GM18861 (cell line): ENCODE results near the gene REXO4.
"Not testable (repeated sequence)": the region's sequence is repeated elsewhere in the genome, so short reads cannot be mapped to it uniquely, and the experiment has no call there.

ENCODE experiments used
- ATAC-seq: cut with Tn5 transposase; IDR thresholded peaks from one replicate; pipeline ENCODE4 v1.9.1; 2021; ENCODE audit not compliant: unreplicated experiment

REXO4 gene

GRCh38 chr9:133451865-133452264 lies 34.1 kb upstream of the REXO4 start:
- not testable (repeated sequence) for ATAC-seq

- ATAC-seq: no peak
These were observed 31.9 kb upstream of the REXO4 start for GRCh38 chr9:133449760-133450159.

GRCh38 chr9:133448487-133448972 lies 30.7 kb upstream of the REXO4 start:
- ATAC-seq: no peak

- no peak for ATAC-seq
These were observed 27.6 kb upstream of the REXO4 start for GRCh38 chr9:133445293-133445969.

- ATAC-seq: no peak
These were observed 26.2 kb upstream of the REXO4 start for GRCh38 chr9:133443982-133444381.

GRCh38 chr9:133443248-133443647 lies 25.4 kb upstream of the REXO4 start:
- no peak for ATAC-seq

- ATAC-seq: no peak
These were observed 23.8 kb upstream of the REXO4 start for GRCh38 chr9:133441571-133441970.

- no peak for ATAC-seq
These were observed 23.1 kb upstream of the REXO4 start for GRCh38 chr9:133440874-133441273.

- ATAC-seq: no peak
These were observed 21.5 kb upstream of the REXO4 start for GRCh38 chr9:133439337-133439736.

- no peak for ATAC-seq
These were observed 20.1 kb upstream of the REXO4 start for GRCh38 chr9:133437753-133438531.

- ATAC-seq: no peak
These were observed 18.9 kb upstream of the REXO4 start for GRCh38 chr9:133436681-133437080.

GRCh38 chr9:133433351-133433843 lies 15.6 kb upstream of the REXO4 start:
- ATAC-seq: no peak

- no peak for ATAC-seq
These were observed 12.4 kb upstream of the REXO4 start for GRCh38 chr9:133430244-133430643.

GRCh38 chr9:133429641-133430161 lies 11.9 kb upstream of the REXO4 start:
- ATAC-seq: no peak

- ATAC-seq: no peak
These were observed 11.4 kb upstream of the REXO4 start for GRCh38 chr9:133429214-133429613.

- ATAC-seq: no peak
These were observed 10.8 kb upstream of the REXO4 start for GRCh38 chr9:133428617-133429101.

GRCh38 chr9:133427658-133428348 lies 10.0 kb upstream of the REXO4 start:
- ATAC-seq: no peak

- no peak for ATAC-seq
These were observed 8.2 kb upstream of the REXO4 start for GRCh38 chr9:133426011-133426410.

GRCh38 chr9:133425049-133425632 lies 7.3 kb upstream of the REXO4 start:
- no peak for ATAC-seq

- ATAC-seq: no peak
These were observed 6.4 kb upstream of the REXO4 start for GRCh38 chr9:133424187-133424586.

GRCh38 chr9:133423216-133423615 lies 5.4 kb upstream of the REXO4 start:
- ATAC-seq: no peak
